HFF-Myc (cell line): Measurements from ENCODE around the gene DOCK1.

Source experiments
- DNase-seq: peaks from one replicate; pipeline ENCODE4 v3.0.0-alpha.2; 2011; ENCODE audit warnings: low read depth; ENCODE audit errors: extremely low read depth
- H3K4me3 ChIP-seq: replicated peaks from 2 replicates; pipeline ENCODE4 v1.5.1; 2011; ENCODE audit warnings: low read depth, mild to moderate bottlenecking, control low read depth, low read length
- CTCF ChIP-seq: IDR thresholded peaks from 2 replicates; pipeline ENCODE4 v1.5.1; 2012; ENCODE audit warnings: mild to moderate bottlenecking, low read depth, low read length, control low read depth; ENCODE audit errors: missing control alignments

The DOCK1 gene

GRCh38 chr10:126904818-126905701 is at the start of gene DOCK1:
Gene DOCK1, plus strand, starts transcription at chr10:126905428. Its CDS starts 90 bp downstream, at chr10:126905518.
- no peak for DNase-seq
- TF ChIP-seq CTCF: no peak
- H3K4me3 ChIP-seq: peak within 1 kb of the TSS; percentile 65

- DNase-seq: no peak
- H3K4me3 ChIP-seq: no peak overlapping the region
- peak; percentile 5 for TF ChIP-seq CTCF
Measured at GRCh38 chr10:126857178-126857806, 47.9 kb upstream of the DOCK1 start.

GRCh38 chr10:126867567-126868365 is 37.5 kb upstream of the DOCK1 start:
- DNase-seq: peak; percentile 50
- no peak for TF ChIP-seq CTCF
- no peak overlapping the region for H3K4me3 ChIP-seq

- DNase-seq: no peak
- TF ChIP-seq CTCF: no peak
- H3K4me3 ChIP-seq: no peak overlapping the region
Measured at GRCh38 chr10:126868371-126868770, 36.9 kb upstream of the DOCK1 start.

GRCh38 chr10:126872135-126872534 is 33.1 kb upstream of the DOCK1 start:
- no peak for DNase-seq
- no peak overlapping the region for H3K4me3 ChIP-seq
- no peak for TF ChIP-seq CTCF

GRCh38 chr10:126872768-126873167 is 32.5 kb upstream of the DOCK1 start:
- H3K4me3 ChIP-seq: no peak overlapping the region
- TF ChIP-seq CTCF: no peak
- no peak for DNase-seq
